H1 (cell line): ENCODE data around the gene C5orf58.

Source experiments
- CEBPB ChIP-seq: IDR thresholded peaks from 2 replicates; pipeline ENCODE4 v1.6.1; 2012; ENCODE audit warnings: low read depth, low read length
- EZH2 ChIP-seq: fragments of 200-600 bp; sonication (generic); IDR thresholded peaks from 2 replicates; pipeline ENCODE4 v1.7.1; 2012; ENCODE audit warnings: low read depth, mild to moderate bottlenecking, moderate library complexity, low read length, inconsistent platforms; ENCODE audit not compliant: severe bottlenecking
- GABPA ChIP-seq: IDR thresholded peaks from 2 replicates; pipeline ENCODE4 v1.6.1; 2011; ENCODE audit warnings: mild to moderate bottlenecking, low read length, moderate library complexity, borderline replicate concordance; ENCODE audit not compliant: insufficient read depth
- GTF2F1 ChIP-seq: IDR thresholded peaks from 2 replicates; pipeline ENCODE4 v1.6.1; 2012; ENCODE audit warnings: low read depth, low read length, improper control_type of control experiment, borderline replicate concordance
- JUND ChIP-seq: IDR thresholded peaks from 2 replicates; pipeline ENCODE4 v1.6.1; 2011; ENCODE audit warnings: mild to moderate bottlenecking, improper control_type of control experiment, low read length
- KDM1A ChIP-seq: fragments of 200-600, 300-600 bp; sonication (generic); IDR thresholded peaks from 2 replicates; pipeline ENCODE4 v1.7.1; 2016; ENCODE audit warnings: mild to moderate bottlenecking, low read length, borderline replicate concordance
- KDM5A ChIP-seq: fragments of 200-600 bp; IDR thresholded peaks from 2 replicates; pipeline ENCODE4 v1.7.1; 2012; ENCODE audit warnings: mild to moderate bottlenecking, low read length, inconsistent platforms, mixed read lengths
- MAFK ChIP-seq: IDR thresholded peaks from 2 replicates; pipeline ENCODE4 v1.6.1; 2012; ENCODE audit warnings: low read depth, mild to moderate bottlenecking, improper control_type of control experiment, low read length
- POLR2A ChIP-seq, 2 experiments: IDR thresholded peaks; 1 replicate in 1 of 2; 2 replicates in 1 of 2; pipeline ENCODE4 v1.6.1; 2011; ENCODE audit warnings: low read depth in 2 of 2, low read length in 2 of 2, mild to moderate bottlenecking in 2 of 2; ENCODE audit errors: control extremely low read depth in 1 of 2
- SP2 ChIP-seq: IDR thresholded peaks from 2 replicates; pipeline ENCODE4 v1.6.1; 2012; ENCODE audit warnings: mild to moderate bottlenecking, low read length, inconsistent platforms
- TF ChIP-seq, protein P1 (sequence below): IDR thresholded peaks from 2 replicates; pipeline ENCODE4 v1.6.1; 2012; ENCODE audit warnings: inconsistent platforms
- TF ChIP-seq, protein P2 (sequence below), 3 experiments: IDR thresholded peaks; 1 replicate in 2 of 3; 2 replicates in 1 of 3; pipeline versions ENCODE4 v1.5.1 to v1.6.1; 2011; ENCODE audit warnings: low read length in 3 of 3, mild to moderate bottlenecking in 3 of 3, inconsistent platforms in 2 of 3, low read depth in 1 of 3, moderate library complexity in 1 of 3; ENCODE audit not compliant: insufficient read depth in 1 of 3; ENCODE audit errors: control extremely low read depth in 1 of 3
- TF ChIP-seq, protein P3 (sequence below): IDR thresholded peaks from 2 replicates; pipeline ENCODE4 v1.6.1; 2012; ENCODE audit warnings: low read length, inconsistent platforms

DNA sequence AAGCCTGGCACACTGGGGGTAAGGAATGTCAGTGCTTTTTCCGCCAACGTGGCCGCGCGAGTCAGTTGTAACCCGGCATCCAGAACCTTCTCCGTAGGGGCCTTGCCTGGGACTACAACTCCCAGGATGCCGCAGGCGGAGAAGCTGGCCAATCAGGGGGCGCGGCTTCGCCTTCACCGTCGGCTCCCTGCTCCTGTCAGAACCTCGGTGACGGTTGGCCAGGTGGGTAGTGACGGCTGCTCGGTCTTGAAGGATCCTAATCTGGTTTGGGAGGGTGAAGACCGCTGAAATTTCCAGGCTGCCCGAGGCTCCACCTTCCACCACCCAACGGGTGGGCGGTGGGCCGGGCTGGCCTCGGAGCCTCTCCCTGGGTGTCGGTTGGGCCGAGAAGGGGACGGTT is at the start of gene C5orf58:
- TF ChIP-seq KDM1A (no peak), SP2 (no peak), GABPA (no peak), JUND (no peak), POLR2A (IDR thresholded peaks at IDR 0.05; ENCODE audit: control extremely low read depth in 1 of 2, low read depth in 2 of 2, low read length in 2 of 2) (no peak), EZH2 (no peak), CEBPB (no peak), MAFK (no peak), KDM5A (no peak), GTF2F1 (no peak)
- TF ChIP-seq, protein P1, sequence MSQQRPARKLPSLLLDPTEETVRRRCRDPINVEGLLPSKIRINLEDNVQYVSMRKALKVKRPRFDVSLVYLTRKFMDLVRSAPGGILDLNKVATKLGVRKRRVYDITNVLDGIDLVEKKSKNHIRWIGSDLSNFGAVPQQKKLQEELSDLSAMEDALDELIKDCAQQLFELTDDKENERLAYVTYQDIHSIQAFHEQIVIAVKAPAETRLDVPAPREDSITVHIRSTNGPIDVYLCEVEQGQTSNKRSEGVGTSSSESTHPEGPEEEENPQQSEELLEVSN: no peak
- TF ChIP-seq, protein P2, sequence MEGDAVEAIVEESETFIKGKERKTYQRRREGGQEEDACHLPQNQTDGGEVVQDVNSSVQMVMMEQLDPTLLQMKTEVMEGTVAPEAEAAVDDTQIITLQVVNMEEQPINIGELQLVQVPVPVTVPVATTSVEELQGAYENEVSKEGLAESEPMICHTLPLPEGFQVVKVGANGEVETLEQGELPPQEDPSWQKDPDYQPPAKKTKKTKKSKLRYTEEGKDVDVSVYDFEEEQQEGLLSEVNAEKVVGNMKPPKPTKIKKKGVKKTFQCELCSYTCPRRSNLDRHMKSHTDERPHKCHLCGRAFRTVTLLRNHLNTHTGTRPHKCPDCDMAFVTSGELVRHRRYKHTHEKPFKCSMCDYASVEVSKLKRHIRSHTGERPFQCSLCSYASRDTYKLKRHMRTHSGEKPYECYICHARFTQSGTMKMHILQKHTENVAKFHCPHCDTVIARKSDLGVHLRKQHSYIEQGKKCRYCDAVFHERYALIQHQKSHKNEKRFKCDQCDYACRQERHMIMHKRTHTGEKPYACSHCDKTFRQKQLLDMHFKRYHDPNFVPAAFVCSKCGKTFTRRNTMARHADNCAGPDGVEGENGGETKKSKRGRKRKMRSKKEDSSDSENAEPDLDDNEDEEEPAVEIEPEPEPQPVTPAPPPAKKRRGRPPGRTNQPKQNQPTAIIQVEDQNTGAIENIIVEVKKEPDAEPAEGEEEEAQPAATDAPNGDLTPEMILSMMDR (IDR thresholded peaks at IDR 0.05; ENCODE audit: control extremely low read depth in 1 of 3, insufficient read depth in 1 of 3, low read depth in 1 of 3, low read length in 3 of 3): no peak
- TF ChIP-seq, protein P3, sequence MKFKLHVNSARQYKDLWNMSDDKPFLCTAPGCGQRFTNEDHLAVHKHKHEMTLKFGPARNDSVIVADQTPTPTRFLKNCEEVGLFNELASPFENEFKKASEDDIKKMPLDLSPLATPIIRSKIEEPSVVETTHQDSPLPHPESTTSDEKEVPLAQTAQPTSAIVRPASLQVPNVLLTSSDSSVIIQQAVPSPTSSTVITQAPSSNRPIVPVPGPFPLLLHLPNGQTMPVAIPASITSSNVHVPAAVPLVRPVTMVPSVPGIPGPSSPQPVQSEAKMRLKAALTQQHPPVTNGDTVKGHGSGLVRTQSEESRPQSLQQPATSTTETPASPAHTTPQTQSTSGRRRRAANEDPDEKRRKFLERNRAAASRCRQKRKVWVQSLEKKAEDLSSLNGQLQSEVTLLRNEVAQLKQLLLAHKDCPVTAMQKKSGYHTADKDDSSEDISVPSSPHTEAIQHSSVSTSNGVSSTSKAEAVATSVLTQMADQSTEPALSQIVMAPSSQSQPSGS: no peak
